HG02623 (cell line): ENCODE results near the gene SCGB1A1.

ENCODE experiments used
- ATAC-seq: cut with Tn5 transposase; IDR thresholded peaks from one replicate; pipeline ENCODE4 v1.9.1; 2021; ENCODE audit warnings: moderate library complexity; ENCODE audit not compliant: unreplicated experiment

The SCGB1A1 gene

GRCh38 chr11:62420882-62421281 lies 2.0 kb downstream of the SCGB1A1 start:
- ATAC-seq, result no peak

GRCh38 chr11:62421996-62422395 lies 3.2 kb downstream of the SCGB1A1 start:
- no peak for ATAC-seq

GRCh38 chr11:62423012-62423411 lies 4.2 kb downstream of the SCGB1A1 start:
- no peak for ATAC-seq

- no peak for ATAC-seq
Observed at GRCh38 chr11:62427630-62428233, 8.9 kb downstream of the SCGB1A1 start.

GRCh38 chr11:62428871-62429560 lies 10.2 kb downstream of the SCGB1A1 start:
- ATAC-seq, result no peak

- ATAC-seq, result no peak
Observed at GRCh38 chr11:62430425-62430824, 11.6 kb downstream of the SCGB1A1 start.

- no peak for ATAC-seq
Observed at GRCh38 chr11:62431171-62431901, 12.5 kb downstream of the SCGB1A1 start.

GRCh38 chr11:62432695-62433094 lies 13.9 kb downstream of the SCGB1A1 start:
- ATAC-seq, result no peak

GRCh38 chr11:62433141-62433903 lies 14.5 kb downstream of the SCGB1A1 start:
- no peak for ATAC-seq

- ATAC-seq, result no peak
Observed at GRCh38 chr11:62433904-62434276, 15.1 kb downstream of the SCGB1A1 start.

- ATAC-seq, result no peak
Observed at GRCh38 chr11:62435846-62436660, 17.2 kb downstream of the SCGB1A1 start.

- no peak for ATAC-seq
Observed at GRCh38 chr11:62437616-62438015, 18.8 kb downstream of the SCGB1A1 start.

- no peak for ATAC-seq
Observed at GRCh38 chr11:62438641-62439040, 19.8 kb downstream of the SCGB1A1 start.

- no peak for ATAC-seq
Observed at GRCh38 chr11:62439785-62440602, 21.2 kb downstream of the SCGB1A1 start.

- ATAC-seq, result no peak
Observed at GRCh38 chr11:62443390-62444235, 24.8 kb downstream of the SCGB1A1 start.

GRCh38 chr11:62444236-62444833 lies 25.5 kb downstream of the SCGB1A1 start:
- ATAC-seq, result no peak

- no peak for ATAC-seq
Observed at GRCh38 chr11:62444835-62445234, 26.0 kb downstream of the SCGB1A1 start.

GRCh38 chr11:62445314-62445740 lies 26.5 kb downstream of the SCGB1A1 start:
- no peak for ATAC-seq
